ENCODE measurements around the gene PSPN. TPM values are rescaled to one million over a fixed set of nuclear protein-coding genes. Genes with fewer than 3 reads are reported as not detected.

Gene PSPN
- total RNA-seq, 1 experiment from 2014 or later = 3.4 TPM

DNA sequence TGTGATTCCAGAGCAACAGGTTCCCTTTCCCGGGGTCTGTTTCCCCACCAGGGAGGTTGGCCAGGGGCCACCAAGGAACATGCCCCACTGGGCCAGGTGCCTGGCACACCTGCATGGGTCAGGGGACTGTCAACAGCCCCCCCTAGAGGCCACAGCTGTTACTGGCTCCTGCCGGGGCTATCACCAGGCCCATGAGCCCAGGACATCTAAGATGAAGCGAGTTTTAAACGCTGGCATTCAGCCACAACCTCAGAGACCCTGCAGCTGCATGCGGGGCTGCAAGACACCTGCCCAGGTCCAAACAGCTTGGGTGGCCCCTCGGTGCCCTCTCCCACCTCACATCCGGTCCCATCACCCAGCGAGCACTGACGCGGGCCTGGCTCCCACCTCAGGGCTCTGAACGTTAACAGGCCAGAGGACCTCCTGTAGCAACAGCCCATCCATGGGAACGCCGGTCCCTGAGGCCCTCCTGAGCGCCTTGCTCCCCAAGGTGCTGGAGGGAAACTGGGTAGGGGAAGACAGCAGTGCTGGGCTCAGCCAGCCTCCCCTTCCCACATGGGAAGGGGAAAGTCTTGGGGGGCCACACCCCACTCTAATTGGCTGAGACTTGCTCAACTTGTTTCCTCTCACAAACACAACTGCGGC is 36.8 kb upstream of the PSPN start:
- H3K9me3 ChIP-seq (ENCODE audit: control insufficient read depth in 1 of 2, insufficient read depth in 1 of 2, low read depth in 1 of 2, low read length in 2 of 2) = no peaks in the 10 kb centered on the region
- H4K20me1 ChIP-seq (ENCODE audit: insufficient read depth) = no peaks in the 10 kb centered on the region
- peaks cover 25 to 32% of the 10 kb centered on the region in 2 experiments for H3K36me3 ChIP-seq (ENCODE audit: control insufficient read depth in 1 of 2, insufficient read depth in 2 of 2, low read length in 2 of 2)
- TF ChIP-seq EGR1 (IDR thresholded peaks at IDR 0.05; ENCODE audit: low read depth) (no peak), ZNF274 (IDR thresholded peaks at IDR 0.05; ENCODE audit: low read depth, low read length) (no peak), RAD21 (IDR thresholded peaks at IDR 0.05; ENCODE audit: low read depth) (peak; percentile 57)
- TF ChIP-seq, protein P1, sequence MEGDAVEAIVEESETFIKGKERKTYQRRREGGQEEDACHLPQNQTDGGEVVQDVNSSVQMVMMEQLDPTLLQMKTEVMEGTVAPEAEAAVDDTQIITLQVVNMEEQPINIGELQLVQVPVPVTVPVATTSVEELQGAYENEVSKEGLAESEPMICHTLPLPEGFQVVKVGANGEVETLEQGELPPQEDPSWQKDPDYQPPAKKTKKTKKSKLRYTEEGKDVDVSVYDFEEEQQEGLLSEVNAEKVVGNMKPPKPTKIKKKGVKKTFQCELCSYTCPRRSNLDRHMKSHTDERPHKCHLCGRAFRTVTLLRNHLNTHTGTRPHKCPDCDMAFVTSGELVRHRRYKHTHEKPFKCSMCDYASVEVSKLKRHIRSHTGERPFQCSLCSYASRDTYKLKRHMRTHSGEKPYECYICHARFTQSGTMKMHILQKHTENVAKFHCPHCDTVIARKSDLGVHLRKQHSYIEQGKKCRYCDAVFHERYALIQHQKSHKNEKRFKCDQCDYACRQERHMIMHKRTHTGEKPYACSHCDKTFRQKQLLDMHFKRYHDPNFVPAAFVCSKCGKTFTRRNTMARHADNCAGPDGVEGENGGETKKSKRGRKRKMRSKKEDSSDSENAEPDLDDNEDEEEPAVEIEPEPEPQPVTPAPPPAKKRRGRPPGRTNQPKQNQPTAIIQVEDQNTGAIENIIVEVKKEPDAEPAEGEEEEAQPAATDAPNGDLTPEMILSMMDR (IDR thresholded peaks at IDR 0.05 in 2 of 3, conservative IDR thresholded peaks at IDR 0.05 in 1 of 3; ENCODE audit: borderline replicate concordance in 1 of 3, insufficient read depth in 1 of 3, low read depth in 2 of 3, low read length in 2 of 3) = peak; percentile 48 to 95 (median 87); a peak in 5 of 6 replicates
- H3K27ac ChIP-seq (ENCODE audit: low read depth, low read length) = no peak overlapping the region
- intact Hi-C loops (cut with micrococcal nuclease) = no loop called here
- ChIA-PET POLR2A (no interaction called here), RAD21 (ENCODE audit: low non-redundant PET in 1 of 2, low total read pairs in 2 of 2, uncharacterized antibody in 2 of 2, unreplicated experiment in 2 of 2) (no interaction called here), CTCF (no interaction called here)
- ATAC-seq (peak; percentile 91), DNase-seq (ENCODE audit: low read depth, low spot score) (peak; percentile 31)
- H3K4me2 ChIP-seq (ENCODE audit: low read length) = no peak overlapping the region
- no peaks in the 10 kb centered on the region for H3K4me1 ChIP-seq (ENCODE audit: control insufficient read depth in 1 of 2, insufficient read depth in 2 of 2, low read length in 2 of 2)
- H3K9ac ChIP-seq (ENCODE audit: low read length) = no peak overlapping the region
- no TSS peak for BruUV-seq (replicated peaks)
- H2AFZ ChIP-seq (ENCODE audit: low read depth, low read length, poor library complexity, severe bottlenecking) = no peak overlapping the region
- H3K9me2 ChIP-seq (ENCODE audit: insufficient read depth) = no peaks in the 10 kb centered on the region
- peaks cover 12% of the 10 kb centered on the region; the same call in 1 of the 2 replicates for H3K79me2 ChIP-seq (ENCODE audit: insufficient read depth, low read length)
- H3K4me3 ChIP-seq (replicated peaks in 1 of 2; ENCODE audit: low read depth in 1 of 2, low read length in 2 of 2) = no peak overlapping the region
- no peaks in the 10 kb centered on the region for H3K27me3 ChIP-seq (ENCODE audit: insufficient read depth, low read length)

DNA sequence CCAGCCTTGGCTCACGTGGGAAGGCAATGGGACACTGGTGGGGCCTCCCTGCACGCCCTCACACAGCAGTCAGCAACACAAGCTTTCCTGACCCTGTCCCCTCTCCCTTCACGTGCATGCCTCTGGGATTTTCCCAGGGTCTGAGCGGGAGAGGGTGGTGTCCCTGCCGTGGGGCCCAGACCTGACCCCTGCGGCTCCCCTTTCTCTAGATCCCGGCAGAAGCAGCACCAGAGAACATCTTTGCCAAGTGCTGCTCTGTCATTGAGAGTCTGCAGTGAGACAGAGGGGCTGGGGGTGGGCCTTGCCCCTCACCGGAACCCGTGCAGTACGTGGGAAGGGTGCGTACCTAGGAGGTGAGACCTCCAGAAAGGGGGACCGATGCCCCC is 36.3 kb upstream of the PSPN start:
- Histone ChIP-seq H3K4me1 (ENCODE audit: control insufficient read depth in 1 of 2, insufficient read depth in 2 of 2, low read length in 2 of 2) (no peaks in the 10 kb centered on the region), H3K4me2 (ENCODE audit: low read length) (no peak overlapping the region), H4K20me1 (ENCODE audit: insufficient read depth) (no peaks in the 10 kb centered on the region), H3K9me2 (ENCODE audit: insufficient read depth) (no peaks in the 10 kb centered on the region), H3K79me2 (ENCODE audit: insufficient read depth, low read length) (peaks cover 7% of the 10 kb centered on the region; the same call in 1 of the 2 replicates), H3K9me3 (ENCODE audit: control insufficient read depth in 1 of 2, insufficient read depth in 1 of 2, low read depth in 1 of 2, low read length in 2 of 2) (no peaks in the 10 kb centered on the region), H3K27ac (ENCODE audit: low read depth, low read length) (no peak overlapping the region), H3K4me3 (replicated peaks in 1 of 2; ENCODE audit: low read depth in 1 of 2, low read length in 2 of 2) (no peak overlapping the region), H3K27me3 (ENCODE audit: insufficient read depth, low read length) (no peaks in the 10 kb centered on the region), H3K9ac (ENCODE audit: low read length) (no peak overlapping the region), H3K36me3 (ENCODE audit: control insufficient read depth in 1 of 2, insufficient read depth in 2 of 2, low read length in 2 of 2) (peaks cover 20 to 27% of the 10 kb centered on the region in 2 experiments; a peak in 3 of 4 replicates), H2AFZ (ENCODE audit: low read depth, low read length, poor library complexity, severe bottlenecking) (no peak overlapping the region)
- intact Hi-C loops (cut with micrococcal nuclease) = no loop called here
- RAD21 ChIA-PET (ENCODE audit: low non-redundant PET in 1 of 2, low total read pairs in 2 of 2, uncharacterized antibody in 2 of 2, unreplicated experiment in 2 of 2) = no interaction called here
- CTCF ChIA-PET = no interaction called here
- POLR2A ChIA-PET = no interaction called here
- ATAC-seq = peak; percentile 27
- no peak for DNase-seq (ENCODE audit: low read depth, low spot score)
- no TSS peak for BruUV-seq (replicated peaks)
- TF ChIP-seq YY1 (IDR thresholded peaks at IDR 0.05; ENCODE audit: extremely low read depth, insufficient replicate concordance, low read depth, low read length) = no peak
- TF ChIP-seq RAD21 (IDR thresholded peaks at IDR 0.05; ENCODE audit: low read depth) = no peak
- TF ChIP-seq EZH2phosphoT487 (IDR thresholded peaks at IDR 0.05; ENCODE audit: borderline replicate concordance) = no peak
- no peak for TF ChIP-seq CEBPB (IDR thresholded peaks at IDR 0.05; ENCODE audit: low read depth)
- no peak for TF ChIP-seq SIN3A (IDR thresholded peaks at IDR 0.05; ENCODE audit: low read depth)
- no peak for TF ChIP-seq SP1 (IDR thresholded peaks at IDR 0.05; ENCODE audit: low read depth)
- TF ChIP-seq ZFX (IDR thresholded peaks at IDR 0.05) = no peak
- TF ChIP-seq TCF7L2 (IDR thresholded peaks at IDR 0.05; ENCODE audit: borderline replicate concordance, extremely low read depth, insufficient read depth, insufficient read length) = no peak
- TF ChIP-seq, protein P2, sequence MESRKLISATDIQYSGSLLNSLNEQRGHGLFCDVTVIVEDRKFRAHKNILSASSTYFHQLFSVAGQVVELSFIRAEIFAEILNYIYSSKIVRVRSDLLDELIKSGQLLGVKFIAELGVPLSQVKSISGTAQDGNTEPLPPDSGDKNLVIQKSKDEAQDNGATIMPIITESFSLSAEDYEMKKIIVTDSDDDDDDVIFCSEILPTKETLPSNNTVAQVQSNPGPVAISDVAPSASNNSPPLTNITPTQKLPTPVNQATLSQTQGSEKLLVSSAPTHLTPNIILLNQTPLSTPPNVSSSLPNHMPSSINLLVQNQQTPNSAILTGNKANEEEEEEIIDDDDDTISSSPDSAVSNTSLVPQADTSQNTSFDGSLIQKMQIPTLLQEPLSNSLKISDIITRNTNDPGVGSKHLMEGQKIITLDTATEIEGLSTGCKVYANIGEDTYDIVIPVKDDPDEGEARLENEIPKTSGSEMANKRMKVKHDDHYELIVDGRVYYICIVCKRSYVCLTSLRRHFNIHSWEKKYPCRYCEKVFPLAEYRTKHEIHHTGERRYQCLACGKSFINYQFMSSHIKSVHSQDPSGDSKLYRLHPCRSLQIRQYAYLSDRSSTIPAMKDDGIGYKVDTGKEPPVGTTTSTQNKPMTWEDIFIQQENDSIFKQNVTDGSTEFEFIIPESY (IDR thresholded peaks at IDR 0.05; ENCODE audit: extremely low read depth, insufficient replicate concordance, low read length) = no peak
- no peak for TF ChIP-seq JUND (IDR thresholded peaks at IDR 0.05)
- no peak for TF ChIP-seq ZNF274 (IDR thresholded peaks at IDR 0.05; ENCODE audit: low read depth, low read length)
- TF ChIP-seq, protein P3, sequence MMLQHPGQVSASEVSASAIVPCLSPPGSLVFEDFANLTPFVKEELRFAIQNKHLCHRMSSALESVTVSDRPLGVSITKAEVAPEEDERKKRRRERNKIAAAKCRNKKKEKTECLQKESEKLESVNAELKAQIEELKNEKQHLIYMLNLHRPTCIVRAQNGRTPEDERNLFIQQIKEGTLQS (IDR thresholded peaks at IDR 0.05) = no peak
